Mesenteric fat pad (tissue), 1 donor: ENCODE measurements around the gene WRAP53. TPM values are rescaled to one million over a fixed set of nuclear protein-coding genes. Genes with fewer than 3 reads are reported as not detected.

ENCODE experiments used
- DNase-seq: peaks from one replicate; pipeline ENCODE4 v3.0.0-alpha.2; 2020; ENCODE audit warnings: low spot score
- total RNA-seq: library from RNA; stranded (reverse); fragmentation: NEBNext Ultra II Directional; extraction: Animal tissue kit (Norgen Biotek cat#: 25700); gene quantifications from one replicate; pipeline ENCODE4 v1.2.1, GENCODE V29; 2021
- donor health status: DM: yes; HTN: yes; CAD: no.

The WRAP53 gene
- total RNA-seq, 1 donor from 2014 or later: 4.9 TPM

- no peak for DNase-seq
These were observed 19.8 kb downstream of the WRAP53 start for GRCh38 chr17:7707858-7708750.

GRCh38 chr17:7709031-7709430, 20.8 kb downstream of the WRAP53 start:
- DNase-seq: no peak

- no peak for DNase-seq
These were observed 22.0 kb downstream of the WRAP53 start for GRCh38 chr17:7710301-7710700.

- DNase-seq: no peak
These were observed 22.9 kb downstream of the WRAP53 start for GRCh38 chr17:7711051-7711755.

GRCh38 chr17:7712111-7712771, 24.0 kb downstream of the WRAP53 start:
- no peak for DNase-seq

GRCh38 chr17:7713782-7714181, 25.5 kb downstream of the WRAP53 start:
- no peak for DNase-seq

GRCh38 chr17:7714721-7715594, 26.7 kb downstream of the WRAP53 start:
- no peak for DNase-seq

- DNase-seq: no peak
These were observed 27.9 kb downstream of the WRAP53 start for GRCh38 chr17:7715936-7716886.

- DNase-seq: no peak
These were observed 28.9 kb downstream of the WRAP53 start, which contains the start of gene DNAH2 for GRCh38 chr17:7716901-7717755. Gene DNAH2 (plus strand): TSS chr17:7717744. CDS start chr17:7719735, 1,991 bp downstream.

GRCh38 chr17:7717756-7718350, 29.6 kb downstream of the WRAP53 start:
- DNase-seq: no peak

- no peak for DNase-seq
These were observed 31.4 kb downstream of the WRAP53 start for GRCh38 chr17:7719661-7720060.

GRCh38 chr17:7720125-7720524, 31.8 kb downstream of the WRAP53 start:
- DNase-seq: no peak

GRCh38 chr17:7721612-7722011, 33.3 kb downstream of the WRAP53 start:
- DNase-seq: no peak

- DNase-seq: no peak
These were observed 39.6 kb downstream of the WRAP53 start for GRCh38 chr17:7727886-7728285.

GRCh38 chr17:7729816-7730215, 41.5 kb downstream of the WRAP53 start:
- no peak for DNase-seq

- no peak for DNase-seq
These were observed 44.8 kb downstream of the WRAP53 start for GRCh38 chr17:7732981-7733539.

GRCh38 chr17:7737601-7738000, 49.3 kb downstream of the WRAP53 start:
- no peak for DNase-seq

GRCh38 chr17:7739746-7740145, 51.5 kb downstream of the WRAP53 start:
- DNase-seq: no peak
